Stimulated activated CD8-positive, alpha-beta memory T cell treated with anti-CD3 and anti-CD28 coated beads, Interleukin-15, amount 100 ng/mL, for 1 hour (primary cell): ENCODE measurements around the gene BMERB1.
"Not testable (repeated sequence)": the region's sequence is repeated elsewhere in the genome, so short reads cannot be mapped to it uniquely, and the experiment has no call there.

ENCODE experiments used
- DNase-seq: peaks from one replicate; pipeline ENCODE4 v3.0.0-alpha.2; 2020; ENCODE audit warnings: low read depth

Gene BMERB1

GRCh38 chr16:15564604-15565339 is 130.4 kb downstream of the BMERB1 start:
- no peak for DNase-seq

DNA sequence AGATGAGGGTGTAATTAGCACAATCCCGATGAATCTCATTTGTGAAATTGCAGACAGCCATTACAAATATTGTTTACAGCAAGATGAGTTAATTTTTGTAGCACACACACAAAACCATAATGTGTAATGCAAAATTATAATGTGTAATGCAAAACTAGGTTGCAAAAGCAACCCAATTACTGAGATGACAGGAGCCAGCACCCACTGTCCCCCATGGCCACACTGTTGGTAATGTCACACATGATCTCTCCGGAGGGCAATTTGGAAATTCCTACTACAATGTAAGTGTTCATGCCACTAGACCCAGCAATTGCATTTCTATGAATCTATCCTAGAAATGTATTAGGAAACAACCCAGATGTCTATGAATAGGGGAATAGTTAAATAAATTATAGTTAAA is 131.7 kb downstream of the BMERB1 start:
- no peak for DNase-seq

DNA sequence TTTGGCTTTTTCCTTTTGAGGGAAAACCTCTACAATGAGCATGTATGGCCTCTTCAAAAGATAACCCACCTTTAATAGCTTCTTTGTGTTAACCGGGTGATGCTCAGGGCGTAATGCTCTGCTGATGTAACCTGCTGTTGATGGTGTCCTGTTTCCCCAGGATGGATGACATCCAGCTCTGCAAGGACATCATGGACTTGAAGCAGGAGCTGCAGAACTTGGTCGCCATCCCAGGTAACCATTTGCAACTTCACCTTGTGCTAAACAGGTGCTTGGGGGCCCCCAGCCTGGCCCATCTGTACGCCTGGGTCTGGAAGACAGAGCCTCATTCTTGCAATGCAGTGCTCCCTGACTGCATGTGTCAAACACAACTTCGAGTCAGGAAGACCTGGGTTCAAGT is 133.4 kb downstream of the BMERB1 start:
- no peak for DNase-seq

DNA sequence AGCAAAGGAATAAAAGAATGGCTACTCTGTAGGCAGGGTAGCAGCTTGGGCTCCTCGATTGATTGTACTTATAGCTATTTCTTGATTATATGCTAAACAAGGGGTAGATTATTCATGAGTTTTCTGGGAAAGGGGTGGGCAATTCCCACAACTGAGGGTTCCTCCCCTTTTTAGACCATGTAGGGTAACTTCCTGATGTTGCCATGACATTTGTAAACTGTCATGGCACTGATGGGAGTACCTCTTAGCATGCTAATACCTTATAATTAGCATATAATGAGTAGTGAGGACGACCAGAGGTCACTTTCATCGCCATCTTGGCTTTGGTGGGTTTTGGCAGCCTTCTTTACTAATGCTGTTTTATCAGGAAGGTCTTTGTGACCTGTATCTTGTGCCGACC is 136.3 kb downstream of the BMERB1 start:
- DNase-seq: not testable (repeated sequence)

DNA sequence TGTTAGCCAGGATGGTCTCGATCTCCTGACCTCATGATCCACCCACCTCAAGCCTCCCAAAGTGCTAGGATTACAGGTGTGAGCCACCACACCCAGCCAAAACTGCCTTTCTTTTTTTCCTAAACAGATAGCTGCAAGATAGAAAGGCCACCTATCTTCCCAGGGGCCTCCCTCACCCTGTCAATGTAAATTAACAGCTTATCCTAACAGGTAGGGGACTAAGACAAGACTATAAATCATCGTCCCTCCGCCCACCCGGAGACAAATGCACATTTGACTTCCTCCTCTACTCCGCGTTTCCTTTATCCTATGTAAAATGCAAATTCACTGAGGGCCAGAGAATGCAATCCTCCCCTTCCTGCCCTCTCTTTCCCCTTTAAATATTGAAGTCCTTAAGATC is 137.2 kb downstream of the BMERB1 start:
- DNase-seq: no peak

DNA sequence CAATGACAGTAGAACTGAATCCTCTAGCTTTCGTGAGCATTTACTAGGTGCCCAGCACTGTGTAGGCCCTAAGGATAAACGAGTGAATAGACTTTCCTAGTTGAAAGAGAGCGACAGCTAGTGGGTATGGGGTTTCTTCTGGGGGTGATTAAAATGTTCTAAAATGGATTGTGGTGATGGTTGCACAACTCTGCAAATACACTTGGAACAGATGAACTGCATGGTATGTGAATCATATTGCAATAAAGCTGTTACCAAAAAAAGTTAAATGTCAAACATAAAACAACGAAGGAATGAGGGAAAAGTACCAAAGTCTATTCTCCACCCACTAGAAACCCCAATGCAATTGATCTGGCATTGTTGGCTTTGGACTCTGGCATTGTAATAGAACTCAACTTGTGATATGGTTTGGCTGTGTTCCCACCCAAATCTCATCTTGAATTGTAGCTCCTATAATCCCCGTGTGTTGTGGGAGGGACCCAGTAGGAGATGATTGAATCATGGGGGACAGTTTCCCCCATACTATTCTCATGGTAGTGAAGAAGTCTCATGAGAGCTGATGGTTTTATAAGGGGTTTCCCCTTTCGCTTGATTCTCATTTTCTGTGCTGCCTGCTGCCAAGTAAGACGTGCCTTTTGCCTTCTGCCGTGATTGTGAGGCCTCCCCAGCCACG is 138.1 kb downstream of the BMERB1 start:
- DNase-seq: no peak

DNA sequence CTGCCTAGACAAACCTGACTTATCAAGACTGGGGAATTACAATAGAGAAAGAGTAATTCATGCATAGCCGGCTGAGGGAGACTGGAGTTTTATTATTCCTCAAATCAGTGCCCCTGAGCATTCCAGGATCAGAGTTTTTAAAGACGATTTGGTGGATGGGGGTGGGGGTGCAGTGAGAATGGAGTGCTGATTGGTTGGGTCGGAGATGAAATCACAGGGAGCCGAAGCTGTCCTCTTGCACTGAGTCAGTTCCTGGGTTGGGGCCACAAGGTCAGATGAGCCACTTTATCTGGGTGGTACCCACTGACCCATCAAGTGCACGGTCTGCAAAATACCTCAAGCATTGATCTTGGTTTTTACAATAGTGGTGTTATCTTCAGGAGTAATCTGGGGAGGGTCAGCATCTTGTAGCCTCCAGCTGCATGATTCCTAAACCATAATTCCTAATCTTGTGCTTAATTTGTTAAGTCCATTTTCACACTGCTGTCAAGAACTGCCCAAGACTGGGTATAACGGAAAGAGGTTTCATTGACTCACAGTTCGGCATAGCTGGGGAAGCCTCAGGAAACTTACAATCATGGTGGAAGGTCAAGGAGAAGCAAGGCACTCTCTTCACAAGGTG is 139.0 kb downstream of the BMERB1 start:
- no peak for DNase-seq

- not testable (repeated sequence) for DNase-seq
Observed at GRCh38 chr16:15573896-15574613, 139.7 kb downstream of the BMERB1 start.

GRCh38 chr16:15574614-15574948 is 140.2 kb downstream of the BMERB1 start:
- no peak for DNase-seq

GRCh38 chr16:15575293-15576049 is 141.1 kb downstream of the BMERB1 start:
- no peak for DNase-seq

DNA sequence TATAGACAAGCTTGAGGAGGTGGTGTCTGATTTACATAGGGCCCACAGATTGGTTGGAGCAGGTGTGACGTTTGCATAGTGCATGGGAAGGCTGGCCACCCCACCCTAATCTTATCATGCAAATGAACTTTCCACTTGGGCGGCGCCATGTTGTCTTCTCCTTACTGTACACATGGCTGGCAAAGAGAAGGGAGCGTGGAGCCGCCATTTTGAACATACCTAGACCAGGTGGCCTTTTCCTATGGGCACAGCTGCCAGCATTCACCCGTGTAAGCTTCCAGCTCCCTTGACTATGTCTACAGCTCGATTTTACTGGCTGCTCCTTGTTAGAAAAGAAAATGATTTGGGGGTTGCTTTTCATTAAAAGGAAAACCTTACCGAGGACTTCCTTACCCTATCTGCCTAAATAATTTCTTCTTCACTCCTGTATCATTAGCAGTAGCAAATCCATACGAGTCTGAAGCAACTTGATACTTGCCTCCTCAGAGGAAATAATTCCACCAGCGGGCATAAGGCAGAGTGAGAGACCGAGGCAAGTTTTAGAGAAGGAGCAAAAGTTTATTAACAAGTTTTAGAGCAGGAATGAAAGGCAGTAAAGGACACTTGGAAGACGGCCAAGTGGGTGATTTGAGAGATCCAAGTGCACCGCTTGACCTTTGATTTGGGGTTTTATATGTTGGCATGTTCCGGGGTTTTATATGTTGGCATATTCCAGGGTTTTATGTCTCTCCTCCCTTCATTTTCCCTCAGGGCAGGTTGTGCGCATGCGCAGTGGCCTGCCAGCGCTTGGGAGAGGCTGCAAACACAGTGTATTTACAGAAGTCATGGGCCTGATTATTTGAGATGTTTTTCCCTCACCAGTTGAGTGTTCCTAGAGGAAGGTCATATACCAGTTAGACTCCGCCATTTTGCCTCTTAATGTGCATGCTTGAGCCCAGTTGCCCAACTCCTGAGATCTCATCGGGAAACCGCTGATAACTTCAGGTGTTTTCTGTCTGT is 142.9 kb downstream of the BMERB1 start:
- no peak for DNase-seq

GRCh38 chr16:15578824-15579223 is 144.4 kb downstream of the BMERB1 start:
- no peak for DNase-seq

DNA sequence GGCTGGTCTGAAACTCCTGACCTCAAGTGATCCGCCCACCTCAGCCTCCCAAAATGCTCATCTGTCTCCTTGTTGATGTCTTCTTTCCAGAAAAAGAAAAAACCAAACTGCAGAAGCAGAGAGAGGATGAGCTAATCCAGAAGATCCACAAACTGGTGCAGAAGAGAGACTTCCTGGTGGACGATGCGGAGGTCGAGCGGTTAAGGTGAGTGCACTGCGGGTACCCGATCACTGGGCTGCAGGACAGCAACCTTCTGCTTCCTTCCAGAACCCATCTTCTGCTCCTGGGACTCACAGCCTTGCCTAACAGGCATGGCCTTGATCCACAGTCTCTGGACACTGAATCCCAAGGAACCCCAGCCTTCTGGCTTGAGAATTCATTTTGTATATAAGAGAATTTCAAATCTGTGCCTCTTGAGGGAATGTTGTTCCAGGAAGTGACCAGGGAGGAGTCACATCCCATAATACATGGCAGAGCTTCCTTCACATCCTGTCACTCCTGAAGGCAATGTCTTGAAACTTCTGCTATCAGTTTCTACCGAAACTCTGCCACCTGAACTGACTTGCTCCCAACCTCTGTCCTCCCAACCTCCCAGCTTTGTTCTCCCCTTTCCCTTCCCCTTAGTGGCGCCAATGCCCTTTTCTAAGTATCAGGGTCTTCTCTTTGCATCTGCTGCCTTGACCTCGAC is 146.9 kb downstream of the BMERB1 start:
- DNase-seq: no peak

DNA sequence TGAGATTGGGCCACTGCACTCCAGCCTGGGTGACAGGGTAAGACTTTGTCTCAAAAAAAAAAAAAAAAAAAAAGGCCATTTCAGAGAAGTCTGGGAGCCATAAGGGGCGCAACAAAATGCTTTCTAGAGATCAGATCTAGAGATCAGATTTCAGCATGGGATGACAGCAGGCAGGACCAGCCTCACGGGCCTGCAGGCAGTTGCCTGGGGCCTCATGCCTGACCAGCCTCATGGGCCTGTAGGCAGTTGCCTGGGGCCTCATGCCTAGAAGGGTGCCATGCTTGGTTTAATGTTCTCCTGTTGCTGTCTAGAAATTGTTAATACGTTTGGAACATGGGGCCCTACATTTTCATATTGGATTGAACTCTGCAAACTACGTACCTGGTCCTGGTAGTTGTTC is 149.1 kb downstream of the BMERB1 start:
- DNase-seq: no peak

- DNase-seq: no peak
Observed at GRCh38 chr16:15585956-15586355, 151.6 kb downstream of the BMERB1 start.

DNA sequence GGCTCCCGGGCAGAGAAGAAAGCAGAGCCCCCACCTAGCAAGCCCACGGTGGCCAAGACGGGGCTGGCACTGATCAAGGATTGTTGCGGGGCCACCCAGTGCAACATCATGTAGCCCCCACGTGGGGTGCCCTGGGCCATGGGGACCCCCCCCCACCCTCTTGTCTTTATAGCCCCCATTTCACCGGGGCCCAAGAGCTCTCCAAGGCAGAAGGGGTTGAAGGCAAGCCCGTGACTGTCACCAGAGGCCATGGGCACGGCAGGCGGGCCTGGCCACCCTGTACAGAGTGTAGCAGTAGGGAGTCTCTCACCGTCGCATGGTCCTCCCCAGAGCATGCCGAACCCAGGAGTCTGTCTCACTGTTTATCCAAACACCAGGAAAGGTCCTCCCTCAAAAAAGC is 152.3 kb downstream of the BMERB1 start:
- no peak for DNase-seq

- DNase-seq: no peak
Observed at GRCh38 chr16:15587152-15587825, 152.9 kb downstream of the BMERB1 start.

- no peak for DNase-seq
Observed at GRCh38 chr16:15592324-15592723, 157.9 kb downstream of the BMERB1 start.

GRCh38 chr16:15593235-15593634 is 158.8 kb downstream of the BMERB1 start:
- no peak for DNase-seq
